ENCODE data around the gene LRRC61.
"Not testable (repeated sequence)": the region's sequence is repeated elsewhere in the genome, so short reads cannot be mapped to it uniquely, and the experiment has no call there.

The LRRC61 gene

GRCh38 chr7:150322833-150323681 is at the start of gene LRRC61, which contains the start of gene ACTR3C:
Gene LRRC61, plus strand, starts transcription at chr7:150323355. Its CDS starts 13,507 bp downstream, at chr7:150336862.
Gene ACTR3C, minus strand, starts transcription at chr7:150323545. Its CDS starts 28,249 bp downstream, at chr7:150295296.
- no peak for TF ChIP-seq CTCF (conservative IDR thresholded peaks at IDR 0.05; ENCODE audit: low read depth, low read length)
- H3K4me3 ChIP-seq (ENCODE audit: low read length): peak within 1 kb of the TSS; percentile 60
- no peak for DNase-seq (ENCODE audit: low read depth)

- TF ChIP-seq CTCF (conservative IDR thresholded peaks at IDR 0.05; ENCODE audit: low read depth, low read length): peak; percentile 64
- DNase-seq (ENCODE audit: low read depth); H3K4me3 ChIP-seq (ENCODE audit: low read length): not testable (repeated sequence)
These were observed 46.9 kb upstream of the LRRC61 start for GRCh38 chr7:150276132-150276695.

GRCh38 chr7:150278383-150278782 is 44.8 kb upstream of the LRRC61 start:
- not testable (repeated sequence) for H3K4me3 ChIP-seq (ENCODE audit: low read length); DNase-seq (ENCODE audit: low read depth)

- not testable (repeated sequence) for DNase-seq (ENCODE audit: low read depth); H3K4me3 ChIP-seq (ENCODE audit: low read length)
These were observed 41.3 kb upstream of the LRRC61 start for GRCh38 chr7:150281681-150282403.

GRCh38 chr7:150283111-150283510 is 40.0 kb upstream of the LRRC61 start:
- not testable (repeated sequence) for DNase-seq (ENCODE audit: low read depth); H3K4me3 ChIP-seq (ENCODE audit: low read length)

- not testable (repeated sequence) for H3K4me3 ChIP-seq (ENCODE audit: low read length); DNase-seq (ENCODE audit: low read depth)
These were observed 39.5 kb upstream of the LRRC61 start for GRCh38 chr7:150283608-150284007.

- TF ChIP-seq CTCF (conservative IDR thresholded peaks at IDR 0.05; ENCODE audit: low read depth, low read length): peak; percentile 59
- H3K4me3 ChIP-seq (ENCODE audit: low read length); DNase-seq (ENCODE audit: low read depth): not testable (repeated sequence)
These were observed 37.1 kb upstream of the LRRC61 start for GRCh38 chr7:150285849-150286754.

- not testable (repeated sequence) for H3K4me3 ChIP-seq (ENCODE audit: low read length); DNase-seq (ENCODE audit: low read depth)
These were observed 35.3 kb upstream of the LRRC61 start for GRCh38 chr7:150287815-150288214.

- H3K4me3 ChIP-seq (ENCODE audit: low read length); DNase-seq (ENCODE audit: low read depth): not testable (repeated sequence)
These were observed 34.3 kb upstream of the LRRC61 start for GRCh38 chr7:150288816-150289215.

GRCh38 chr7:150290317-150290716 is 32.8 kb upstream of the LRRC61 start:
- not testable (repeated sequence) for H3K4me3 ChIP-seq (ENCODE audit: low read length); DNase-seq (ENCODE audit: low read depth)

- not testable (repeated sequence) for DNase-seq (ENCODE audit: low read depth); H3K4me3 ChIP-seq (ENCODE audit: low read length)
These were observed 28.1 kb upstream of the LRRC61 start for GRCh38 chr7:150295027-150295426.

GRCh38 chr7:150295614-150296013 is 27.5 kb upstream of the LRRC61 start:
- H3K4me3 ChIP-seq (ENCODE audit: low read length); DNase-seq (ENCODE audit: low read depth): not testable (repeated sequence)

- H3K4me3 ChIP-seq (ENCODE audit: low read length); DNase-seq (ENCODE audit: low read depth): not testable (repeated sequence)
These were observed 26.4 kb upstream of the LRRC61 start for GRCh38 chr7:150296802-150297201.

- DNase-seq (ENCODE audit: low read depth): not testable (repeated sequence)
These were observed 25.2 kb upstream of the LRRC61 start for GRCh38 chr7:150297978-150298377.

More at GRCh38 chr7:150297978-150298377, 25.2 kb upstream of the LRRC61 start:
- not testable (repeated sequence) for H3K4me3 ChIP-seq (ENCODE audit: low read length)
